ENCODE data around the gene CELA3B. TPM values are rescaled to one million over a fixed set of nuclear protein-coding genes. Genes with fewer than 3 reads are reported as not detected.
"Not testable (repeated sequence)": the region's sequence is repeated elsewhere in the genome, so short reads cannot be mapped to it uniquely, and the experiment has no call there.

Gene CELA3B, protein sequence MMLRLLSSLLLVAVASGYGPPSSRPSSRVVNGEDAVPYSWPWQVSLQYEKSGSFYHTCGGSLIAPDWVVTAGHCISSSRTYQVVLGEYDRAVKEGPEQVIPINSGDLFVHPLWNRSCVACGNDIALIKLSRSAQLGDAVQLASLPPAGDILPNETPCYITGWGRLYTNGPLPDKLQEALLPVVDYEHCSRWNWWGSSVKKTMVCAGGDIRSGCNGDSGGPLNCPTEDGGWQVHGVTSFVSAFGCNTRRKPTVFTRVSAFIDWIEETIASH
- 7.4 TPM for total RNA-seq

DNA sequence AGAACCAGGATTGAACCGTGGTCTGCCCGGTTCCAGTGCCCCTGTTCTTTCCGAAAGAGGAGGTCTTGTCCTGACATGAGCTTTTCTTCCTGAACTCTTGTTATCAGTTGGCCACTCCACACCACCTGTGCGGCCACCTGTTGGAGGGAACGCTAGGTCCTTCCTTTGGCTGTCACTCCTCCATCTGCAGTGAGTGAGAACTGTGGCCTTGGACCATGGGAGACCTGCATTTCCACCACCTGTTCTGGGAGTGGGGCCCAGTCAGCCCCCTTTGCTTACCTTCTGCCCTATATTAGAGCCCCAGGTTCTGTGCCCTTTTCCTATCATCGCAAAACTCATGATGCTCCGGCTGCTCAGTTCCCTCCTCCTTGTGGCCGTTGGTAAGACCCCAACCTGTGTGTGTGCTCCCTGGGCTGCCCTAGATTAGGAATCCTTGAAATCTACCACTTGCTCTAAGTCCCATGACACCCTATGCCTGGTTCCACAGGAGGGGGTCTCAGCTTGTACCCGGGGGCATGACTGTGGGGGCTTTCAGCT lies at the start of gene CELA3B:
TSS of gene CELA3B (plus strand) at position 320 of the 537 bp plus-strand sequence. CDS start at position 338, 18 bp downstream.
- ATAC-seq; DNase-seq (ENCODE audit: low spot score): not testable (repeated sequence)

DNA sequence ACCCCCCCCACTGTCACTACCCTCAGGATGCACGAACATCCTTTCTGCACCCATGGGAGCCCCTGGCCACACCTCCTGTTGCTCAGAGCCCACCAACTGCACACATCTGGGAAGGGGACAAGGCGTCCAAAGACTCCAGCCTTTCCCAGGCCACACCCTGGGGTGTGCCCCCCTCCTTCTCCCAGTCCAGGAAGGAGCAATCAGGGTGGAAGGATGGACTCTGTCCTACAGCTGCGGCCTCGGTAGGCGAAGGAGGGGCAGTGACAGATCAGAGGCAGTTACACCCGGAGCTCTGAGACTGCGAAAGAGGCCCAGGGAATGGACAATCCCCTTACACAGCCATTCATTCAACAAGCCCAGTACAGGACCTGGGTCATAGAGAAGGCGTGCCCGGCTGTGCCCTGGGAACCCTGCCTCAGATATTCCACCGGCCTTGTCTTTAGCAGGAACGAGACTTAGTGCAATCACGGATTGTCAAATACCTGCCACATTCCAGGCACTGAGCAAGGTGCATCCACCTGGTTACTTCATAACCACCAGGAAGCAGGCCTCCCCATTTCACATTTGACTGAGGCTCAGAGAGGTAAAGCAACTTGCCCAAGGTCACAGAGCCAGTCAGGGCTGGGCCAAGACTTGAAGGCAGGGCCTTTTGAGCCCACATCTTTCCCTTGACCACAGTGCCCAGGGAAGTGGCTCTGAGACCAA lies 49.1 kb upstream of the CELA3B start:
- no peak for DNase-seq (ENCODE audit: low spot score)
- no peak for ATAC-seq

DNA sequence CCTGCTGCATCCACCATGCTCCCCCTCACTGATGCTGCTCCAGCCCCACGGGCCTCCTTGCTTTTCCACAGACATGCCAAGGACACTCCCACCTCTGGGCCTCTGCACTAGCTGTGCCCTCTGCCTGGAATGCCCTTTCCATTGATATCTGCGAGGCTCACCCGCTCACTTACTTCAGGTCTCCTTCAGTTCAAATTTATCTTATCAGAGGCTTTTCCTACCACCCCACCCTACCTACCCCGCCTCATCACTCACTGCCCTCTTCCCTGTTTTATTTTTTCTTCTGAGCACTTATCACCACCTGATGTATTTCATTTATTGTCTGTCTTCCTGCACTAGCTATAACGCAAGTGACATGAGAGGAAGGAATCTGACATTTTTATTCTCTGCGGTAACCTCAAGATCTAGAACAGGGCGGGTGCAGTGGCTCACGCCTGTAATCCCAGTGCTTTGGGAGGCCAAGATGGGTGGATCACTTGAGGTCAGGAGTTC lies 46.7 kb upstream of the CELA3B start:
- ATAC-seq (no peak), DNase-seq (ENCODE audit: low spot score) (no peak)

DNA sequence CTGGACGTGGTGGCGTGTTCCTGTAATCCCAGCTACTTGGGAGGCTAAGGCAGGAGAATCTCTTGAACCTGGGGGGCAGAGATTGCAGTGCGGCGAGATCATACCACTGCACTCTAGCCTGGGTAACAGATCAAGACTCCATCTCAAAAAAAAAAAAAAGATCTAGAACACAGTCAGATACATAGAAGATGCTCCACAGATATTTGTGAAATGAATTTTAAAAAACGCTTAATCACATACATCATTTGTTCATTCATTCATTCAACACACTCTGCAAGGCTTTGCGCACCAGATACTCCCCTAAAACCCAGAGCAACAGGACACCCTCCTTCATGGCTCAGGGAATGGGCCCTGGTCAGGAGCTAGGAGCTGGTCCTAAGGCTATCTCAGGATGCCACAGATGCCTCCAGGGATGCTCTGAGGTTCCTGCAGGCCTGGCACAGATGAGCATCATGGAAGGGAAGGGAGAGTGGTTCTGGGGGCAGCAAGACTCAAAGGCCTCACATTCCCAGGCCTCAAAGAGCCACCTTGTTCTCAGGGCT lies 46.1 kb upstream of the CELA3B start:
- DNase-seq (ENCODE audit: low spot score) (no peak), ATAC-seq (no peak)

DNA sequence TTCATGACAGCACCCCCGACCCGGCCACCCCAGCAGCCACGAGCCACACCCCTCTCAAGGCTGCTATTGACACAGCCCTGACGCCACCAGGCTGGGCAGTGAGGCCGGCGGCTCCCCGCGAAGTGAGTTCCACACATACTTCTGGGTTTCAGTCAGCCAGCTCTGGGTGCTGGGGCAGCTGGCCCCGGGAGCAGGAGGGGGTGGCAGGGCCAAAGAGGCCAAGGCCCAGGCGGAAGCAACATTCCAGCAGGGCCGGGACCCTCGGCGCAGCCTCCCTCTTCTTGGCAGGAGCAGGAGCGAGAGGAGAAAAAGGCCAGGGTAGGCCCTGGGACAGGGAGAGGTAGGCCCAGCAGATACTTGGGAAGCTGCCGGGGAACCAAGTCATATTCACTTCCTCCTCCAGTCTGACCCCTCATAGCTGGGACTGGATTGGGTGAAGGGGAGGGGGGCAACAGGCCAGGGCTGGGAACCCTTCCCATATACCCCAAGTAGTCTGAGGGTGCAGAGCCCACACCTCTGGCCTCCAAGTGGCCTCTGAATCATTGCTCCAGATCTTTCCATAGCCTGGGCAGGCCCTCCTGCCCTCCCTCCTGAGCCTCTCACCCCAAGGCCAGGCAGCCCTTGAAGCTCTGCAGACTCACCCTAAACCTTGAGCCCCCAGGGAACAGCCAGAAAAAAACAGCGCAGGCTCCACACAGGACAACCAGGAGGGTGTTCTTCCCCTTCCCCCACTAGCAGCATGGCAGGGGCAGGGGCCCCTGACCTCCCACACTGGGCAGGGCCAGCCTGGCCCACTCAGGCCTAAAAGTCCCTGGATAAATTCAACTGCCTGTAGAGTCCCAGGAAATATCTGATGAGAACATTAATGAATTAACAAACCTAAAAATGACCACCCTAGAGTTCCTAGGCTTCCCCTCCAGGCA lies 45.4 kb upstream of the CELA3B start:
- ATAC-seq (peak; percentile 33), DNase-seq (ENCODE audit: low spot score) (no peak)

DNA sequence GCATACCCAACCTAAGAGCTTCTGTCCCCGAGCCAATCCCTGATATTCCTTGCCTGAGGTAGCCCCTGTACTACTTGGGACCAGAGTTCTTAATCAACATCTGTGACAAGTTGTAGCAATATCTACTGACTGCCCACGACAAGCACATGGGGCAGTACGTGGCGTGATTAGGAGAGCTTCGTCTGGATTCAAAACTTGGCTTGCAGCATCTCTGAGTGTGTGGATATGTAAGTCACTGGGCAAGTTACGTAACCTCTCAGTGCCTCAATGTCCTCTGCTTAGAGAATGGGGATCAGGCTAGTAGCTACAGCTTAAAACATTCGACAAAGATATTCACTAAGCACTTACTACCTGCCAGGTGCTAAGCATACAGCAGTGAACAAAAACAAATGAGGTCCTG lies 44.7 kb upstream of the CELA3B start:
- ATAC-seq (no peak), DNase-seq (ENCODE audit: low spot score) (no peak)

DNA sequence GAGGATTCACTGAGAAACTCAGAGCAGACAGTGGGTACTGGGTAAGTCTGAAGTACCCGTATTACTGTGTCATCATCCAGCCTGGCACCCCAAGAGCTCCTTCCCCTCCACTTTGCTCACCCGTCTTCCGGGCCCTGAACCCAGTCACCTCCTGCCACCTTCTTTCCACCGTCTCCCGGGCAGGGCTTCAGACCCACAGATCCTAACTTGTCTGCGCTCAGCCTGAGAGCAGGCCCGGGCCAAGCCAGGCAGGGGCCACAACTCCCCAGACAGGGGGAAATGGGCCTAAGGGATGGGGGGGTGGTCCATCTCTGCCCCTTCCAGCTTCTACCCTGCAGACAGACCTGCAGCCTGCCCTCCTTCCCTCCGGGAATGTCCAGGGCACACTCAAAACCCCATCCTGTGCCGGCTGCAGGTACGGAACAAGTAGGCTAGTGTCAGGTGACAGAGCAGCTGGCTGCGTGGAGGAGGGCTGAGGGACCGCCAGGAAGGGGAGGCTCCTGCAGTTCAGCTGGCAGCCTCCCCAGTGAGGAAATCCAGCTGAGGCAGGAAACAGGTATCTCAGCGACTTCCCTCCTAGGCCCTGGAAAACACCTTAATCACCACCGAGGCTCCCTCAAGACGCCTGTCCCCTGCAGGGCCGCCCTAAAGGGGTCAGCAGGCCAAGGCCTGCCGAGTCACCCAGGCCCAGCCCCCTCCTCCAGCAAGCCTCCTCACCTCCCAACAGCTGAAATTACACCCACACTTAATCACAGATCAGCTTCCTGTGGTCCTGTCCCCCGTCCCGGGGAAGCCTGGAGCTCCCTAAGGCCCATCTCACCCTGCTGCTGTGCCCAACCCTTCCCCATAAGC lies 43.2 kb upstream of the CELA3B start:
- peak; percentile 18 for ATAC-seq
- peak; percentile 54 for DNase-seq (ENCODE audit: low spot score)

DNA sequence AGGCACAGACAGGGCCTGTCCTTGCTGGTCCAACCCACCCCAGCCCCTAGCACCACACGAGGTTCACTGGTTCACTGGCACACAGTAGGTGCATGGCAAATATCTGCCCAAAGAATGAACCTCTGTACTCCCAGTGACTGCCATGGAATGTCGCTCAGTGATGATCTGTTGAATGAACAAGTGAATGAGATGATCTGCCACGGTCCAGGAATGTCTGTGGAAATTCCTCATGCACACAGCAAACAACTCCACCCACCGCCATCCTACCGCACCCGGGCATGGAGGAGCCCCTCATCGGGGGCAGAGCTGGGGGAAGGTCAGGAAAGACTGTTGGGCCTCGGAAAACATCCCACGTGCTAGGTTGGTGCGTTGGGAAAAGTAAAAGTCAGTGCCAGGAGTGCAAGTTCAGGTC lies 41.4 kb upstream of the CELA3B start:
- ATAC-seq, result no peak
- no peak for DNase-seq (ENCODE audit: low spot score)

DNA sequence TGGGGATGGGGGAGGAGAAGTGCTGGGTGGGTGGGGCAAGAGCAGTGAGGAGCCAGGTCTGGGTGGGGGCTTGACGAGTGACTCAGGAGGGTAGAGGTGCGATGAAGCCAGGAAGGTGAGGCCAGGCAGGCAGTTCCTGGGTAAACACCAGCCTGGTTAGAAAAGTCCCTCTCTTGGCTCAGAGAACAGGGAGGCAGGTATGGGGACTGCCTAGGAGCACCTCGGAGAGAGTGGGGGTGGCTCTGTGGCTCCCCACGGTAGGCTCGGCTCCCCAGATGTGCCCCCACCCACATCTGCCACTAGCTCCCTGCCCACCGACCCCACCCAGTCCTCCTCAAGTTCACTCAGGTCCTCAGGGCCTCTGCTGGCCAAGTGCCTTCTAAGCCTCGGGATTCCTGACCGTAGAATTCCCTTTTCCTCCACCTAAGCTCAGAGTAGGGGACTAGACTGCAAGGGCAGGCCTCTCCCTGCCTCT lies 40.9 kb upstream of the CELA3B start:
- DNase-seq (ENCODE audit: low spot score) (no peak), ATAC-seq (no peak)

DNA sequence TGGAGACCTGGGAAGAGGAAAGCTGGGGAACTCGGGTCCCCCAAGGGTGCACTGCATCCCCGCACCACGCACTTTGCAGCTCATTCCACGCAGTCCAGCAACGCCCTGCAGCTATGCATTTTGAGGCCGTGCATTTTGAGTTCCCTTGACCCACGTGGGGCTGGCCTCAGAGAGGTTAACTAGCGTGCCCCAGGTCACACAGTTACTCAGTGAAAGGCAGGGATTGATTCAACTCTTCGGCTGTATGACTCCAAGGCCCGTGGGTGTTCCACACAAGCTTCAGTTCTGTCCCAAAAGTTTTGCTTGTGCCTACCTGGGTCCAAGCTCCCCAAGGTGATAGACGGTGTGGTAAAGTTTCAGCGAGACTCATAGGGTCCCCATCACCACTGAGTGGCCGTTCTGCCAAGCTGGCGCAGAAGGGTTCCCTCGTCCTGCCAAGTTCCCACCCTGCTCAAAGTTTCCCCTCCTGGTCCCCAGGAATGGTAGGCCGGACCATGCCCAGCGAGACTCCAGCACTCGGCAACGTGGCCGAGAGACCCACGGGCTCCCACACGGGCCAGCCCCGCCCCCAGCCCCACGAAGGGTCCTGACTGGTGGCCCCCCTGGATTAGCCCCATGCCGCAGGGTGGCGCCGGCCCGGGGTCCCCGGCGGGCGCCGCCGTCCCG lies 40.3 kb upstream of the CELA3B start:
- DNase-seq (ENCODE audit: low spot score) (peak; percentile 52), ATAC-seq (no peak)

DNA sequence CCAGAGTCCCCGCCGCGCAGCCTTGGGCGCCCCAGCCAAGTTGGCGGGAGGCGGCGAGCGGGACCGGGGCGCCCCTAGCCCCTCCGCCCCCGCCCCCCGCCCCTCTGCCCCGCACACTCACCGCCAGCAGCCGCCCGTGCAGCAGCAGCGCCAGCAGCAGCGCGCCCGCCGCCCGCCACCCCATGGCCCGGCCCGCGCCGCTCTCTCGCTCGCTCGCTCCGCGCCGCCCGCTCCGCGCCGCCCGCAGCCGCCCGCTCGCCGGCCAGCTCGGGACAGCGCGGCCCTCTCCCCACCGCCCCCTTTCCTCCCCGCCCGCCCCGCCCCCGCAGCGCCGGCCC lies 39.8 kb upstream of the CELA3B start, which contains the start of gene HSPG2:
TSS of gene HSPG2 (minus strand) at position 277 of the 338 bp plus-strand sequence. CDS start at position 184, 93 bp downstream.
- ATAC-seq, result no peak
- DNase-seq (ENCODE audit: low spot score), result no peak

DNA sequence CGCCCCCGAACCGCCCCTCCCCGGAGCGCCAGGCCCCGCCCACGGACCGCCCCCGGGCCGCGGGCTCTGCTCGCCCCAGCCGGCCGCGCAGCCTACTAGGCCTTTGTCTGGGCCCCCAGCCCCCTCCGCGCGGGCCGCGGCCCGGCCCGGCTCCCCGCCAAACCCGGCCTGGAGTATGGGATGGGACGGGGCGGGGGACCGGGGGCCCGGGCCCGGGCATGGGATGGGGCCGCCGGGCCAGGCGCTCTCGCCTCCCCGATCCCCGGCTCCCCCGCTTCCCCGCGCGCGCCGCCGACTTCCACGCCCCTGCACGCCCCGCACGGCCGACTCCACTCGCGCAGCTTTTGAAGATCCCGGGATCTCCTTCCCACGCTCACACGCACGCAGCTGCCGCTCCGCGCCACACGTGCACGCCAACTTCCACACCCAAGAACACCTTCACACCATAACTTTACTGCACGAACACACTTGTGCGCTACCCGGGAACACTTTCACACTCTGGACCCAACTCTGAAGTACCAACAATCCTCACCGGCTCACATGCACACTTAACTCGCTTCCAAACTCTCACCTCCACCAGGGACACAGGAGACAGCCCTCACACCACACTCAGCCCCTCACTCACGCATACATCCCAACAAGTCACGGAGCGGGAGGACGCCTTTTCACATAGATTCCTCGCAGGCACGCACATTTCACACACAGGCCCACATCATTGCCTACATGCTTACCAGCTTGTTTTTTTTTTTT lies 39.3 kb upstream of the CELA3B start:
- ATAC-seq, result peak; percentile 94
- DNase-seq (ENCODE audit: low spot score), result peak; percentile 87

DNA sequence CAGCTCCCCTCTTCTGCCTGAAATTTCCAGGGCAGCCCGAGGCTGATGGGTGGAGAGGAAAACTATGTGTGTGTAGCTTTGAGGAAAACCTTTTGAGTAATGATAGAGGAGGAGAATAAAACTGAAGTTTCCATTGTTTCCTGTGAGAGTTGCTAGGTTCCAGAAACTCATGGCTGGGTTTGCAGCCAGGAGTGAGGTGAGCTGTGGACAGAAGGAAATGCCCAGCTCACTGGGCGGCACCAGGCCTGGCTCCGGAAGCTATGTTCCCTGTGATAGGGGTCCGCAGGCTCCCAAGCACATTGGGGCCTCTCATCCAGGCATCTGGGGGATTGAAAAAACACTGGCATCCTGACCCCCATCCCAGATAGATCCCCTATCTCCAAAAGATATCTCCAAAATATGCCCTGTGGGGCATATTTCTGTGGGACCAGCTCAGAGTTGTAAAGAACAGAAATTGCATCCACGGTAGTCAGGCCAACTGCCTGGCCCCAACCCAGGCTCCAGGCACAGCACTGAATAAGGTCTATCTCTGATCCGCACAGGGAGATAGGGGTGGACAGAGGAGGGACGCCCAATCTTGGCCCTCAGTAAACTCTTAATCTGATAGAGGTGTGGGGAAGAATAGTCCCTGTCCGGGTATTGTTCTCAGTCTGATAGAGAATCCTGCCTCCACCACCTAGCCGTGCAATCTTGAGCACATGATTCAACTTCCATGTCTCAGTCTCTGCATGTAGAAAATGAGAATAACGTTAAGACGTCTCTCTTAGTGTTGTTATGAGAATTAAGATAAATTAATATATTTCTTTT lies 37.9 kb upstream of the CELA3B start:
- ATAC-seq (no peak), DNase-seq (ENCODE audit: low spot score) (no peak)

DNA sequence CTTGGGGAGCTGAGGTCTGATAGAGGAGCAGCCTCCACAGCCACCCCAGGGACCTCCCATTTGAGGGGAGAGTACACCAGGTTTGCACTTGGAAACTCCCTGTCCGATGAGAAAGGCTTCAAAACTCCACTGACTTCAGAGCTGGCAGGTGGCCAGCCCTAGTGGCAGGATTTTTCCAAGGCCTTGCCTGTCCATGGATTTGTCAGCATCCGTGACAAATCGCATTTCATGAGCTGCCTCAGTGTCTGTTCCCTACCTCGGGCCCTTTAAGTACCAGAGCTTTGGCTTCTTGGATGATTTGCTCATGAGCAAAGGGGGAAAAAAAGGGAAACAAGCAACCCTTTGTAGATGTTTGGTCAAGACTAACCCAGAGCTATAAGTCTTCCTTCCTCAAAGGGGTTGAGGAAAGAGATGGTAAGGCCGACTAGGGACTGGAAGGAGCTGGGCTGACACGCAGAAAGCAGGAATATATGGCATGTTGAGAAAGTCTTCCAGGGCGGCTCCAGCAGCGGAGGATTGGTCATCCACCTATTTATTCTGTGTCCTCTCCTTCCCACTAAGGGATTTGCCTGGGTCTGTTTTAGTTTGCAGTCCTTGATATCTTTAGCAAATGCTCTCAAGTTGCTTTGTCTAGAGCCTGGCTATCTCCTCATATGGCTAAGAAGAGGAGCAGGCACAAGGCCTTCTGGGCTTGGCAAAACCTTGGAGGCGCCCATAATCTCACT lies 37.0 kb upstream of the CELA3B start:
- peak; percentile 17 for ATAC-seq
- DNase-seq (ENCODE audit: low spot score), result peak; percentile 79

DNA sequence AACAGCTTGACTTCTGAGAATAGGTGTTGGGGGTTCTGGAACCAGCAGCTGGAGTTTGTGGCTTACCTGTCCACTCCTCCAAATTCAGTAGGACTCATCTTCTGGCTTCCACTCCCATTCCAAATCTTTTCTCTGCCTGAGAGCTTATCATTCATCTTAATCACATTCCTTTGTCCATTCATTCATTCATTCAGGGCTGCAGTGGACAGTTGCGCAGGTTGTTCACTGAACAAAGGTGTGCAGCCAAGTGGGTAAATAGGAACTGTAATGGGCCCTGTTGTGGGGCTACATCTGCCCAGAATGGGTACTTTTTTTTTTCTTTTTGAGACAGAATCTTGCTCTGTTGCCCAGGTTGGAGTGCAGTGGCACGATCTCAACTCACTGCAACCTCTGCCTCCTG lies 36.3 kb upstream of the CELA3B start:
- DNase-seq (ENCODE audit: low spot score) (no peak), ATAC-seq (no peak)

DNA sequence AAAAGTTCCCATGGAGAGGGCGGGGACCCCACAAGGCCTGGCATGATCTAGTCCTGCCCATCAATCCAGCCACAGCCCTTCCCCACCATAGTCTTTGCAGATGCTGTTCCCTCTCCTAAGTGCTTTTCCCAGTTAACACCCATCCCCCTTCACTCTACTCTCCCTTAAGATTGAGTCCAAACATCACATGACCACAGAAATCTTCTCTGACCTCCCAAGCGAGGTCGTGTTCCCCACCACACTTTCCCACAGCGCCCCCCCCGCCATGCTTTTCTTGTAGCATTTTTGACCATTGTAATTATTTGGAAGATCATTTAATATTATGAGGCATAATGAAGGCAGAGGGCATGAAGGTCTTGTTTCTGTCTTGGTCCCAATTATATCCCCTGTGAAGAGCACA lies 35.5 kb upstream of the CELA3B start:
- DNase-seq (ENCODE audit: low spot score), result no peak
- no peak for ATAC-seq

DNA sequence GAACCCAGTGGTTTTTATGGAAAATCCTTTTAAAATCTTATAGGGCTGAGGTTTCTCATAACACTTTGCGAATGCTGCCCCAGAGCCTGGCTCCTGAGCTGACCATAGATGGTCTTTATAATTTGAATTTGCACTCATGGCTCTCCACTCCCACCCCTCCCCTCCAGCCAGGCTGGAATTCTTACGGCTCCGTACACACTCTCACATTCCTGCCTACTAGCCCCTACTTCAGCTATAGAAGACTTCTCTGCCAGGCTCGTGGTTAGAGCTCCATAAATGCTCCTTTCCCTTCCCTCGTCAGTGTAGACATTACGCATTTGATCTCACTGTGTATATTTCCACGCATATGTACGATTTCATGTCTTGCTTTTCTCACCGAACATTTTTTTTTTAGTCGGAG lies 34.4 kb upstream of the CELA3B start:
- DNase-seq (ENCODE audit: low spot score) (no peak), ATAC-seq (no peak)

Data from left lobe of liver (tissue), 2 donors.